Heart left ventricle (tissue), 16 donors: ENCODE measurements around the gene MOAP1. TPM values are rescaled to one million over a fixed set of nuclear protein-coding genes. Genes with fewer than 3 reads are reported as not detected.
"Not testable (repeated sequence)": the region's sequence is repeated elsewhere in the genome, so short reads cannot be mapped to it uniquely, and the experiment has no call there.

Experiments
- ATAC-seq, 4 donors: fragments of 200-7000 bp; cut with Tn5 transposase; one replicate each; pipeline ENCODE4 v1.9.1; 2020 to 2022; ENCODE audit warnings: moderate library complexity in 4 of 4, mild to moderate bottlenecking in 3 of 4, moderate number of reproducible peaks in 1 of 4
- DNase-seq, 5 donors: peaks; one replicate each; pipeline ENCODE4 v3.0.0-alpha.2; 2020
- H3K27ac ChIP-seq, 12 donors: fragments of 200-600 bp; sonication (generic) in 4 of 12; one replicate each; pipeline versions ENCODE4 v1.5.0 to v1.8.0; 2016 to 2022; ENCODE audit warnings: mild to moderate bottlenecking in 2 of 12
- H3K27me3 ChIP-seq, 9 donors: fragments of 200-600 bp; sonication (generic) in 2 of 9; one replicate each; pipeline versions ENCODE4 v1.5.1 to v1.8.0; 2016 to 2022; ENCODE audit warnings: mild to moderate bottlenecking in 3 of 9
- H3K36me3 ChIP-seq, 9 donors: fragments of 200-600 bp; sonication (generic) in 2 of 9; one replicate each; pipeline versions ENCODE4 v1.5.0 to v1.8.0; 2018 to 2022; ENCODE audit warnings: mild to moderate bottlenecking in 2 of 9
- H3K4me1 ChIP-seq, 12 donors: fragments of 200-600 bp; sonication (generic) in 4 of 12; one replicate each; pipeline versions ENCODE4 v1.5.0 to v1.8.0; 2016 to 2022; ENCODE audit warnings: mild to moderate bottlenecking in 3 of 12
- H3K4me3 ChIP-seq, 12 donors: fragments of 200-600 bp; sonication (generic) in 4 of 12; one replicate each; pipeline versions ENCODE4 v1.5.0 to v1.8.0; 2017 to 2022; ENCODE audit warnings: mild to moderate bottlenecking in 9 of 12, moderate library complexity in 4 of 12
- H3K9me3 ChIP-seq, 12 donors: fragments of 200-600 bp; sonication (generic) in 4 of 12; one replicate each; pipeline versions ENCODE4 v1.5.0 to v1.8.0; 2016 to 2022; ENCODE audit warnings: mild to moderate bottlenecking in 1 of 12
- CTCF ChIP-seq, 12 donors: fragments of 200-600 bp; sonication (generic) in 4 of 12; IDR thresholded peaks; one replicate each; pipeline versions ENCODE4 v1.5.0 to v1.8.0; 2018 to 2022; ENCODE audit warnings: antibody characterized with exemption in 12 of 12, mild to moderate bottlenecking in 5 of 12
- POLR2A ChIP-seq, 2 donors: fragments of 450-650 bp; IDR thresholded peaks; one replicate each; pipeline ENCODE4 v1.6.1; 2017; ENCODE audit warnings: antibody characterized with exemption in 2 of 2, mild to moderate bottlenecking in 2 of 2, moderate library complexity in 2 of 2
- WGBS, 4 donors: extraction: QIAGEN DNeasy Blood & Tissue Kit in 2 of 4; methylation state at CpG; one replicate each; pipeline versions ENCODE4 v1.1.5 to v1.1.7; 2013 to 2018; 5-methylcytosine and 5-hydroxymethylcytosine counted together
- intact Hi-C, 10 donors: fragments of 100-400 bp; cut with DNase I; formaldehyde crosslinking; loops; one replicate each; pipeline versions ENCODE4 v1.11.1 to v1.14.2; 2022
- long read RNA-seq, 3 donors: library from polyadenylated mRNA; unstranded; transcript quantifications; one replicate each; pipeline ENCODE4 v2.0.0, GENCODE V29; 2020 to 2021
- polyA plus RNA-seq, 2 donors: library from polyadenylated mRNA; stranded (reverse); fragments of 200-250 nt; gene quantifications; one replicate each; pipeline ENCODE4 v1.2.3, GENCODE V29; 2013
- total RNA-seq, 9 donors: library from RNA; depleted of rRNA in 2 of 9; stranded (reverse); fragments of >200 nt in 2 of 9; fragmentation: NEBNext Ultra II Directional in 3 of 9; extraction: Animal tissue kit (Norgen Biotek cat#: 25700) in 3 of 9; gene quantifications; one replicate each; pipeline versions ENCODE4 v1.1.0 to v1.2.4, GENCODE V29; 2016 to 2023
- donor health status: ischemic (EF 13 %, LVEDD 7.1; RV severe dilation, severe dysfunction).
- donor health status: healthy with polysubstance abuse.
- donor health status: DM: no; HTN: yes; CAD: no.
- donor health status: DM: no; HTN: no; CAD: no.
- donor health status: ischemic (EF 25% LVEDD 6.9; RV normal size, moderate dysfunction).
- donor health status: ischemic (EF 25% LVEDD 5.7; RV mildly dilated, moderate dysfunction).
- donor health status: healthy.
- donor health status: DM: yes; HTN: yes; CAD: no.
- donor health status: ischemic (EF 35%, LVEDD 5.7; RV mildly dilated, moderate dysfunction).
- donor health status: nonischemic (EF 11% LVEDD 7.7; RV severe dilation, severe dysfunction).
- donor health status: DM: yes; HTN: yes; CAD: no.
- donor health status: PGD.
- donor health status: ischemic (EF 29% LVEDD 5.4; RV normal size, mild dysfunction).
- donor health status: nonischemic (EF 23%, LVEDD 6.1; RV moderate dilation, normal function).

The MOAP1 gene
- total RNA-seq (10 to 100 TPM; 45.7 to 87.0 (median 56.8) TPM), polyA plus RNA-seq (10 to 100 TPM; 26.6 to 36.7 TPM)
- long read RNA-seq, donor 1, transcript MOAP1-202 (2 exons, 2,529 nt): minor isoform, 6 of 124 reads
- long read RNA-seq, donor 1, transcript MOAP1-201 (3 exons, 2,441 nt): major isoform, 110 of 124 reads
- long read RNA-seq, donor 1, partial matches to known transcripts: 8 of 124 reads
- long read RNA-seq, donor 1, other reads (novel, unspliced or antisense): 0 of 124 reads
- long read RNA-seq, donor 2, transcript MOAP1-201 (3 exons, 2,441 nt): major isoform, 242 of 286 reads
- long read RNA-seq, donor 2, transcript MOAP1-202 (2 exons, 2,529 nt): minor isoform, 24 of 286 reads
- long read RNA-seq, donor 2, partial matches to known transcripts: 14 of 286 reads
- long read RNA-seq, donor 2, other reads (novel, unspliced or antisense): 6 of 286 reads
- long read RNA-seq, donor 3, transcript MOAP1-201 (3 exons, 2,441 nt): major isoform, 72 of 83 reads
- long read RNA-seq, donor 3, transcript MOAP1-202 (2 exons, 2,529 nt): minor isoform, 5 of 83 reads
- long read RNA-seq, donor 3, partial matches to known transcripts: 0 of 83 reads
- long read RNA-seq, donor 3, other reads (novel, unspliced or antisense): 6 of 83 reads

GRCh38 chr14:93184391-93185348, at the start of gene MOAP1, which contains the start of gene LYSET:
MOAP1 (minus strand) TSS chr14:93184897; CDS start chr14:93184242, 655 bp downstream.
LYSET (plus strand) TSS chr14:93185317; CDS start chr14:93185406, 89 bp downstream.
- no peaks in the 10 kb centered on the region for H3K9me3 ChIP-seq

GRCh38 chr14:93233078-93233477, 48.4 kb upstream of the MOAP1 start:
- not testable (repeated sequence) for H3K4me1 ChIP-seq, H3K4me3 ChIP-seq, H3K27ac ChIP-seq, H3K9me3 ChIP-seq, H3K27me3 ChIP-seq, DNase-seq, ATAC-seq
- intact Hi-C loops: loop anchor here in 4 of 10 donors (10.0 kb wide), 2 partner anchors 382 to 392 kb away; no protein-coding TSS in a partner anchor
- WGBS, 4 donors: 89 to 92% (median 92%) methylated on average over 5 of the region's 5 CpGs
- H3K36me3 ChIP-seq: peaks cover 0 to 14% (median 10%) of the 10 kb centered on the region in 9 donors

More at GRCh38 chr14:93184391-93185348, at the start of gene MOAP1, which contains the start of gene LYSET:
- Histone ChIP-seq H3K27ac (peak within 1 kb of the TSS; percentile 76 to 98 (median 96)), H3K36me3 (peaks cover 0 to 52% (median 42%) of the 10 kb centered on the region in 9 donors), H3K4me3 (peak within 1 kb of the TSS; percentile 68 to 100 (median 96)), H3K27me3 (no peaks in the 10 kb centered on the region), H3K4me1 (peaks cover 0 to 37% (median 23%) of the 10 kb centered on the region in 12 donors)
- DNase-seq (peak; percentile 90 to 95 (median 91)), ATAC-seq (peak; percentile 79 to 96 (median 95))
- 0 to 1% (median 0%) methylated on average over 14 to 124 of the region's 124 CpGs for WGBS, 4 donors
- intact Hi-C loops: loop anchor here in 5 of 10 donors (1.0 to 5.0 kb wide), 3 partner anchors 22 to 67 kb away; partner anchors contain the start of genes GON7 (in 5 of the 5), UBR7 (in 5 of the 5) and ITPK1 (in 1 of the 5)
- TF ChIP-seq POLR2A (IDR thresholded peaks at IDR 0.05): peak in 1 of 2 donors; percentile 81
- TF ChIP-seq CTCF (IDR thresholded peaks at IDR 0.05): peak in 6 of 12 donors; percentile 16 to 42 (median 34)

GRCh38 chr14:93232159-93232558, 47.5 kb upstream of the MOAP1 start:
- WGBS, 4 donors: 61 to 85% (median 65%) methylated on average over 13 to 17 of the region's 17 CpGs
- peaks cover 0 to 9% (median 0%) of the 10 kb centered on the region in 9 donors for H3K27me3 ChIP-seq
- ATAC-seq (no peak), DNase-seq (no peak)
- H3K4me3 ChIP-seq: peak overlapping the region in 8 of 12 donors; percentile 30 to 63 (median 56)
- TF ChIP-seq POLR2A (IDR thresholded peaks at IDR 0.05) (no peak), CTCF (IDR thresholded peaks at IDR 0.05) (no peak)
- H3K27ac ChIP-seq: no peak overlapping the region
- H3K36me3 ChIP-seq: peaks cover 0 to 23% (median 19%) of the 10 kb centered on the region in 9 donors
- no peaks in the 10 kb centered on the region for H3K9me3 ChIP-seq
- intact Hi-C loops: loop anchor here in 4 of 10 donors (10.0 kb wide), 2 partner anchors 383 to 393 kb away; no protein-coding TSS in a partner anchor
- peaks cover 0 to 6% (median 0%) of the 10 kb centered on the region in 12 donors for H3K4me1 ChIP-seq
